ENCODE results near the gene FAM200B. TPM values are rescaled to one million over a fixed set of nuclear protein-coding genes. Genes with fewer than 3 reads are reported as not detected.

The FAM200B gene
- total RNA-seq, 6 experiments from 2014 or later, result 11.8 to 20.9 (median 16.7) TPM

DNA sequence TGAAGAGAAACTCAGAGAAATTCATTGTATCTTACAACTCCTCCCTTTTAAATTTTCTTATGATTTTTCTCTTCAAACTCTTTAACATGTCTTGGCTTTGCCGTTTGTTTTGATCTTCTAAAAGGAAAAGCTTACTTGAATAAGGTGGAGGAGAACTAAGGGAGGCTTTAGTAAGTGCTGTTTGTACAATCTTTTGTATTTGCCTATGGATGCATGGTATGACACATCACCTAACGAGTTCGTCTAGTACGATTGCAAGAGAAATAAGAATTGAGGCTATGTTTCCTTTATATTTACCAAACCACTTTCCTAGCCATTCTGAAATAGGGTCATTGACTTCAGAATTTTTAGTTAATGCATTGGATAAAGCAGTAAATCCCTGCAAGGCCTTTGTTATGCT is 12.8 kb downstream of the FAM200B start:
- H3K4me1 ChIP-seq, result peaks cover 0 to 15% (median 5%) of the 10 kb centered on the region in 4 donors
- no peaks in the 10 kb centered on the region for H3K27me3 ChIP-seq
- no peak overlapping the region for H3K27ac ChIP-seq
- no peaks in the 10 kb centered on the region for H3K36me3 ChIP-seq
- no peak overlapping the region for H3K4me3 ChIP-seq
- ATAC-seq, result no peak
- TF ChIP-seq, protein P1, sequence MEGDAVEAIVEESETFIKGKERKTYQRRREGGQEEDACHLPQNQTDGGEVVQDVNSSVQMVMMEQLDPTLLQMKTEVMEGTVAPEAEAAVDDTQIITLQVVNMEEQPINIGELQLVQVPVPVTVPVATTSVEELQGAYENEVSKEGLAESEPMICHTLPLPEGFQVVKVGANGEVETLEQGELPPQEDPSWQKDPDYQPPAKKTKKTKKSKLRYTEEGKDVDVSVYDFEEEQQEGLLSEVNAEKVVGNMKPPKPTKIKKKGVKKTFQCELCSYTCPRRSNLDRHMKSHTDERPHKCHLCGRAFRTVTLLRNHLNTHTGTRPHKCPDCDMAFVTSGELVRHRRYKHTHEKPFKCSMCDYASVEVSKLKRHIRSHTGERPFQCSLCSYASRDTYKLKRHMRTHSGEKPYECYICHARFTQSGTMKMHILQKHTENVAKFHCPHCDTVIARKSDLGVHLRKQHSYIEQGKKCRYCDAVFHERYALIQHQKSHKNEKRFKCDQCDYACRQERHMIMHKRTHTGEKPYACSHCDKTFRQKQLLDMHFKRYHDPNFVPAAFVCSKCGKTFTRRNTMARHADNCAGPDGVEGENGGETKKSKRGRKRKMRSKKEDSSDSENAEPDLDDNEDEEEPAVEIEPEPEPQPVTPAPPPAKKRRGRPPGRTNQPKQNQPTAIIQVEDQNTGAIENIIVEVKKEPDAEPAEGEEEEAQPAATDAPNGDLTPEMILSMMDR (IDR thresholded peaks at IDR 0.05), result no peak
- no peak for TF ChIP-seq POLR2A (IDR thresholded peaks at IDR 0.05)
- no peaks in the 10 kb centered on the region for H3K9me3 ChIP-seq
- intact Hi-C loops (cut with DNase I), result no loop called here
- DNase-seq, result no peak
- 96% methylated on average over 4 of the region's 4 CpGs for WGBS (ENCODE audit: insufficient coverage, low coverage, low lambda C conversion rate, missing lambda C conversion rate)

DNA sequence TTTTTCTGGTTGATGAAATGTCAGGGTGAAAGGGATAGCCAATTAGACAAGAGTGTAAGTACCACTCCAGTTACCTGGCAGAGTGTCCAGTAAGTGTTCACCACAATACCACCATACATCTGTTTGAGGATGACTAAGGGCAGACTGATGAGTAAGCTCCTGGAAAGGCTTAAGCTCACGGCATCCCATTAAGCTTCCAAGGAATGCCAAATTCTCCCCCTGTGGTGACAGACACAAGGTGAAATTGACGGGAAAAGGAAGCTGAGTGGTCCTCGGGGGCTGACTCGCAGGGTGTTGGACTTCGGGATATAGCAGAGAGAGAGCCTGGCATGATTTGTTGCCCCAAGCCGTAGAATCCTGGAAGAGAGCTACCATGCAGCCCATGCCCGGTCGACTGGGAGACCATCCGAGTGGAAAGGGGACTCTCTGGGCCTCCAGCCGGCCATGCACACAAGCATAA is 13.6 kb downstream of the FAM200B start:
- no peak for ATAC-seq

DNA sequence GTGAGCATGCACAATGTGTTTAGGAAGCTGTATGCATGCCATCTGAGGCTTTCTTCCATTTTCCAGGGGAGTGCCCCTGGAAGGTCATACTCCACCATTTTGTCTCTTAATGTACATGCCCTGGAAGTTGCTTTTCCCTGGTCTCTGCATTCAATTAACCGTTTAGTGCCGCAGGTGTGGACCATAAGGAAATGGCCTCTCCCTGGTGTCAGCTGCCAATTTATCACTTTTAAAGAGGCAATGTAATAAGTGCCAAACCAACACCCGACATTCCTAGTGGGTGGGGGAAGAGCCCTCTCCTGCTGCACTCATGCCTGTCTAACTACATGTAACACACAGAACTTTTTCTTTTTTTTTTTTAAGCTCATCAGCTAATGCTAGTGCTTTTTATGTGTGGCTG is 14.1 kb downstream of the FAM200B start:
- ATAC-seq, result no peak
- no peaks in the 10 kb centered on the region for H3K27me3 ChIP-seq
- WGBS (ENCODE audit: insufficient coverage, low coverage, low lambda C conversion rate, missing lambda C conversion rate), result 100% methylated on average over 1 of the region's 3 CpGs
- H3K4me3 ChIP-seq, result no peak overlapping the region
- DNase-seq, result no peak
- TF ChIP-seq, protein P1 (IDR thresholded peaks at IDR 0.05), result no peak
- no peak for TF ChIP-seq POLR2A (IDR thresholded peaks at IDR 0.05)
- no peaks in the 10 kb centered on the region for H3K9me3 ChIP-seq
- H3K36me3 ChIP-seq, result no peaks in the 10 kb centered on the region
- peaks cover 0 to 23% (median 2%) of the 10 kb centered on the region in 4 donors for H3K4me1 ChIP-seq
- intact Hi-C loops (cut with DNase I), result no loop called here
- H3K27ac ChIP-seq, result no peak overlapping the region

More for the DNA sequence above, 13.6 kb downstream of the FAM200B start:
- Histone ChIP-seq H3K27me3 (no peaks in the 10 kb centered on the region), H3K4me3 (no peak overlapping the region), H3K36me3 (no peaks in the 10 kb centered on the region), H3K4me1 (peaks cover 0 to 19% (median 5%) of the 10 kb centered on the region in 4 donors), H3K9me3 (no peaks in the 10 kb centered on the region), H3K27ac (no peak overlapping the region)
- TF ChIP-seq, protein P1 (IDR thresholded peaks at IDR 0.05), result no peak
- TF ChIP-seq POLR2A (IDR thresholded peaks at IDR 0.05), result no peak
- whole genome bisulfite sequencing (ENCODE audit: insufficient coverage, low coverage, low lambda C conversion rate, missing lambda C conversion rate), result 96% methylated on average over 4 of the region's 10 CpGs
- intact Hi-C loops (cut with DNase I), result no loop called here
- DNase-seq, result no peak

DNA sequence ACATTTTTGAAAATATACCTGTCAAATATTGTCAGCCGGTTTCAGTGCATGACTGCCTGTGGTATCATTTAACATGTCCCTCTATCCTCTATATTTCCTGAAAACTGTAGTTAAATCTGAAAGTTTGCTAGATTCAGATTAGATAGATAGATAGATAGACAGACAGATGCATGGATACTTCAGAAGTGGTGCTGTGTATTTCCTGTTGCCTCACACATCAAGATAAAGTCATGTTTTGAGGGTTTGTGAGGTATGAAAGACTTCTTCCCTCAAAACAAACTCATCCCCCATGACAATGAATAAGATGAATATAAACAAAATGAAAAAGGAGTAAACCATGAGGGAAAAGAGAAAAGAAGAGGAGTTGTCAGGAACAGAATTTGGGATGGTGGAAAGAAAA is 15.2 kb downstream of the FAM200B start:
- intact Hi-C loops (cut with DNase I), result no loop called here
- H3K27me3 ChIP-seq, result no peaks in the 10 kb centered on the region

More for the DNA sequence above, 15.2 kb downstream of the FAM200B start:
- TF ChIP-seq POLR2A (IDR thresholded peaks at IDR 0.05), result no peak
- TF ChIP-seq, protein P1 (IDR thresholded peaks at IDR 0.05), result no peak
- H3K9me3 ChIP-seq, result no peaks in the 10 kb centered on the region
- WGBS (ENCODE audit: insufficient coverage, low coverage, low lambda C conversion rate, missing lambda C conversion rate), result 100% methylated on average over 1 of the region's 1 CpG
- ATAC-seq, result no peak
- no peaks in the 10 kb centered on the region for H3K36me3 ChIP-seq
- DNase-seq, result no peak
- no peak overlapping the region for H3K27ac ChIP-seq
- H3K4me3 ChIP-seq, result no peak overlapping the region
- H3K4me1 ChIP-seq, result peaks cover 0 to 26% (median 2%) of the 10 kb centered on the region in 4 donors
